Heart left ventricle (tissue), 16 donors: Measurements from ENCODE around the gene TRDN. TPM values are rescaled to one million over a fixed set of nuclear protein-coding genes. Genes with fewer than 3 reads are reported as not detected.

Source experiments
- ATAC-seq, 4 donors: fragments of 200-7000 bp; cut with Tn5 transposase; one replicate each; pipeline ENCODE4 v1.9.1; 2020 to 2022; ENCODE audit warnings: moderate library complexity in 4 of 4, mild to moderate bottlenecking in 3 of 4, moderate number of reproducible peaks in 1 of 4
- DNase-seq, 5 donors: peaks; one replicate each; pipeline ENCODE4 v3.0.0-alpha.2; 2020
- H3K27ac ChIP-seq, 12 donors: fragments of 200-600 bp; sonication (generic) in 4 of 12; one replicate each; pipeline versions ENCODE4 v1.5.0 to v1.8.0; 2016 to 2022; ENCODE audit warnings: mild to moderate bottlenecking in 2 of 12
- H3K27me3 ChIP-seq, 9 donors: fragments of 200-600 bp; sonication (generic) in 2 of 9; one replicate each; pipeline versions ENCODE4 v1.5.1 to v1.8.0; 2016 to 2022; ENCODE audit warnings: mild to moderate bottlenecking in 3 of 9
- H3K36me3 ChIP-seq, 9 donors: fragments of 200-600 bp; sonication (generic) in 2 of 9; one replicate each; pipeline versions ENCODE4 v1.5.0 to v1.8.0; 2018 to 2022; ENCODE audit warnings: mild to moderate bottlenecking in 2 of 9
- H3K4me1 ChIP-seq, 12 donors: fragments of 200-600 bp; sonication (generic) in 4 of 12; one replicate each; pipeline versions ENCODE4 v1.5.0 to v1.8.0; 2016 to 2022; ENCODE audit warnings: mild to moderate bottlenecking in 3 of 12
- H3K4me3 ChIP-seq, 12 donors: fragments of 200-600 bp; sonication (generic) in 4 of 12; one replicate each; pipeline versions ENCODE4 v1.5.0 to v1.8.0; 2017 to 2022; ENCODE audit warnings: mild to moderate bottlenecking in 9 of 12, moderate library complexity in 4 of 12
- H3K9me3 ChIP-seq, 12 donors: fragments of 200-600 bp; sonication (generic) in 4 of 12; one replicate each; pipeline versions ENCODE4 v1.5.0 to v1.8.0; 2016 to 2022; ENCODE audit warnings: mild to moderate bottlenecking in 1 of 12
- CTCF ChIP-seq, 12 donors: fragments of 200-600 bp; sonication (generic) in 4 of 12; IDR thresholded peaks; one replicate each; pipeline versions ENCODE4 v1.5.0 to v1.8.0; 2018 to 2022; ENCODE audit warnings: antibody characterized with exemption in 12 of 12, mild to moderate bottlenecking in 5 of 12
- POLR2A ChIP-seq, 2 donors: fragments of 450-650 bp; IDR thresholded peaks; one replicate each; pipeline ENCODE4 v1.6.1; 2017; ENCODE audit warnings: antibody characterized with exemption in 2 of 2, mild to moderate bottlenecking in 2 of 2, moderate library complexity in 2 of 2
- WGBS, 4 donors: extraction: QIAGEN DNeasy Blood & Tissue Kit in 2 of 4; methylation state at CpG; one replicate each; pipeline versions ENCODE4 v1.1.5 to v1.1.7; 2013 to 2018; 5-methylcytosine and 5-hydroxymethylcytosine counted together
- intact Hi-C, 10 donors: fragments of 100-400 bp; cut with DNase I; formaldehyde crosslinking; loops; one replicate each; pipeline versions ENCODE4 v1.11.1 to v1.14.2; 2022
- polyA plus RNA-seq, 2 donors: library from polyadenylated mRNA; stranded (reverse); fragments of 200-250 nt; gene quantifications; one replicate each; pipeline ENCODE4 v1.2.3, GENCODE V29; 2013
- total RNA-seq, 9 donors: library from RNA; depleted of rRNA in 2 of 9; stranded (reverse); fragments of >200 nt in 2 of 9; fragmentation: NEBNext Ultra II Directional in 3 of 9; extraction: Animal tissue kit (Norgen Biotek cat#: 25700) in 3 of 9; gene quantifications; one replicate each; pipeline versions ENCODE4 v1.1.0 to v1.2.4, GENCODE V29; 2016 to 2023
- donor health status: ischemic (EF 13 %, LVEDD 7.1; RV severe dilation, severe dysfunction).
- donor health status: healthy with polysubstance abuse.
- donor health status: DM: no; HTN: yes; CAD: no.
- donor health status: DM: no; HTN: no; CAD: no.
- donor health status: ischemic (EF 25% LVEDD 6.9; RV normal size, moderate dysfunction).
- donor health status: ischemic (EF 25% LVEDD 5.7; RV mildly dilated, moderate dysfunction).
- donor health status: healthy.
- donor health status: DM: yes; HTN: yes; CAD: no.
- donor health status: ischemic (EF 35%, LVEDD 5.7; RV mildly dilated, moderate dysfunction).
- donor health status: nonischemic (EF 11% LVEDD 7.7; RV severe dilation, severe dysfunction).
- donor health status: DM: yes; HTN: yes; CAD: no.
- donor health status: PGD.
- donor health status: ischemic (EF 29% LVEDD 5.4; RV normal size, mild dysfunction).
- donor health status: nonischemic (EF 23%, LVEDD 6.1; RV moderate dilation, normal function).

TRDN gene
- total and polyA plus RNA-seq, 11 donors, result 39.0 to 577 (median 381) TPM

GRCh38 chr6:123662757-123663156 is 26.0 kb upstream of the TRDN start:
- Histone ChIP-seq H3K36me3 (no peaks in the 10 kb centered on the region), H3K4me1 (no peaks in the 10 kb centered on the region), H3K4me3 (no peak overlapping the region), H3K27me3 (no peaks in the 10 kb centered on the region), H3K27ac (no peak overlapping the region), H3K9me3 (no peaks in the 10 kb centered on the region)
- 68 to 81% (median 76%) methylated on average over 3 of the region's 3 CpGs for WGBS, 4 donors
- DNase-seq (no peak), ATAC-seq (no peak)
- intact Hi-C loops, result no loop called here
- TF ChIP-seq POLR2A (IDR thresholded peaks at IDR 0.05), result no peak
- TF ChIP-seq CTCF (IDR thresholded peaks at IDR 0.05), result no peak

- H3K4me1 ChIP-seq, result no peaks in the 10 kb centered on the region
- H3K27me3 ChIP-seq, result no peaks in the 10 kb centered on the region
- WGBS, 4 donors, result 84 to 88% (median 86%) methylated on average over 5 of the region's 5 CpGs
- TF ChIP-seq POLR2A (IDR thresholded peaks at IDR 0.05) (no peak), CTCF (IDR thresholded peaks at IDR 0.05) (no peak)
- H3K4me3 ChIP-seq, result no peak overlapping the region
- DNase-seq, result no peak
- H3K36me3 ChIP-seq, result no peaks in the 10 kb centered on the region
- intact Hi-C loops, result no loop called here
- ATAC-seq, result peak in 2 of 4 donors; percentile 38 to 41
- no peak overlapping the region for H3K27ac ChIP-seq
- H3K9me3 ChIP-seq, result no peaks in the 10 kb centered on the region
These were observed 24.5 kb upstream of the TRDN start for GRCh38 chr6:123661105-123661891.

- TF ChIP-seq POLR2A (IDR thresholded peaks at IDR 0.05) (no peak), CTCF (IDR thresholded peaks at IDR 0.05) (no peak)
- H3K9me3 ChIP-seq, result no peaks in the 10 kb centered on the region
- no peaks in the 10 kb centered on the region for H3K36me3 ChIP-seq
- H3K4me1 ChIP-seq, result no peaks in the 10 kb centered on the region
- no peak overlapping the region for H3K27ac ChIP-seq
- no peak overlapping the region for H3K4me3 ChIP-seq
- ATAC-seq (peak in 1 of 4 donors; percentile 34), DNase-seq (no peak)
- intact Hi-C loops, result no loop called here
- no peaks in the 10 kb centered on the region for H3K27me3 ChIP-seq
- 85 to 93% (median 92%) methylated on average over 5 of the region's 5 CpGs for WGBS, 4 donors
These were observed 23.4 kb upstream of the TRDN start for GRCh38 chr6:123659960-123660748.

- H3K9me3 ChIP-seq, result no peaks in the 10 kb centered on the region
- 75 to 90% (median 83%) methylated on average over 1 of the region's 1 CpG for WGBS, 4 donors
- H3K4me3 ChIP-seq, result no peak overlapping the region
- no peaks in the 10 kb centered on the region for H3K36me3 ChIP-seq
- DNase-seq (no peak), ATAC-seq (no peak)
- no peak overlapping the region for H3K27ac ChIP-seq
- no peaks in the 10 kb centered on the region for H3K27me3 ChIP-seq
- H3K4me1 ChIP-seq, result no peaks in the 10 kb centered on the region
- intact Hi-C loops, result no loop called here
- TF ChIP-seq POLR2A (IDR thresholded peaks at IDR 0.05) (no peak), CTCF (IDR thresholded peaks at IDR 0.05) (no peak)
These were observed 22.1 kb upstream of the TRDN start for GRCh38 chr6:123658848-123659247.
